Mesothelial cell of epicardium (in vitro differentiated cells): Measurements from ENCODE around the gene ACTN3. TPM values are rescaled to one million over a fixed set of nuclear protein-coding genes. Genes with fewer than 3 reads are reported as not detected.

ENCODE experiments used
- DNase-seq, 2 experiments: peaks; one replicate each; pipeline ENCODE4 v3.0.0; 2021; ENCODE audit warnings: low spot score in 2 of 2; ENCODE audit not compliant: unreplicated experiment in 2 of 2
- H3K27ac Mint-ChIP-seq: 2 replicates; pipeline ENCODE4 v1.8.0; 2021; ENCODE audit warnings: mixed read lengths
- H3K27me3 Mint-ChIP-seq: 2 replicates; pipeline ENCODE4 v1.8.0; 2021; ENCODE audit warnings: low read depth, mixed read lengths
- H3K36me3 Mint-ChIP-seq: 2 replicates; pipeline ENCODE4 v1.8.0; 2021; ENCODE audit warnings: mixed read lengths
- H3K4me1 Mint-ChIP-seq: 2 replicates; pipeline ENCODE4 v1.8.0; 2021; ENCODE audit warnings: mixed read lengths
- H3K4me3 Mint-ChIP-seq: 2 replicates; pipeline ENCODE4 v1.8.0; 2021; ENCODE audit warnings: mild to moderate bottlenecking, moderate library complexity, mixed read lengths
- H3K9me3 Mint-ChIP-seq: 2 replicates; pipeline ENCODE4 v1.8.0; 2021; ENCODE audit warnings: mixed read lengths
- total RNA-seq: library from RNA; stranded (reverse); gene quantifications from 3 replicates; pipeline ENCODE4 v1.2.1, GENCODE V29; 2021
- TF ChIP-seq, protein P1 (sequence below): fragments of 200-600 bp; sonication (generic); IDR thresholded peaks from one replicate; pipeline ENCODE4 v1.5.0; 2021; ENCODE audit warnings: antibody characterized with exemption; ENCODE audit not compliant: unreplicated experiment

Gene ACTN3
- total RNA-seq, 1 donor from 2014 or later = 0.13 TPM

DNA sequence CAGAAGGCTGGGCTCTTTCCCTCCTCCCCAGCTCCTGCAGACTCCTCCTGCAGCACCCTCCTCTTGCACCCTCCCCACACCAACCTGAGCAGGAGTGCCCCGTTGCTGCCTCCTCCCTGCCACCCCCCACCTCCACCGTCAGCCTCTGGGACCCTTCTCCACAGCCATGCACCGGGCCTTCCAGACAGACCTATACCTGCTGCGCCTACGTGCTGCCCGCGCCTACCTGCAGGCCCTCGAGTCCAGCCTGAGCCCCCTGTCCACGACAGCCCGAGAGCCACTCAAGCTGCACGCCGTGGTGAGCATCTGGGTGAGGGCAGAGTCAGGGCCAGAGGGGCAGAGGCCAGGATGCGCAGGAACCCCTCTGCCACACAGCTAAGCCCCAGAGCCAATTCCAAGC lies 17.0 kb upstream of the ACTN3 start:
- H3K27ac Mint-ChIP-seq = no peak overlapping the region
- H3K4me3 Mint-ChIP-seq = no peak overlapping the region
- no peaks in the 10 kb centered on the region for H3K27me3 Mint-ChIP-seq
- peaks cover 12% of the 10 kb centered on the region for H3K36me3 Mint-ChIP-seq
- H3K9me3 Mint-ChIP-seq = no peaks in the 10 kb centered on the region
- no peak for DNase-seq
- H3K4me1 Mint-ChIP-seq = no peaks in the 10 kb centered on the region
- TF ChIP-seq, protein P1, sequence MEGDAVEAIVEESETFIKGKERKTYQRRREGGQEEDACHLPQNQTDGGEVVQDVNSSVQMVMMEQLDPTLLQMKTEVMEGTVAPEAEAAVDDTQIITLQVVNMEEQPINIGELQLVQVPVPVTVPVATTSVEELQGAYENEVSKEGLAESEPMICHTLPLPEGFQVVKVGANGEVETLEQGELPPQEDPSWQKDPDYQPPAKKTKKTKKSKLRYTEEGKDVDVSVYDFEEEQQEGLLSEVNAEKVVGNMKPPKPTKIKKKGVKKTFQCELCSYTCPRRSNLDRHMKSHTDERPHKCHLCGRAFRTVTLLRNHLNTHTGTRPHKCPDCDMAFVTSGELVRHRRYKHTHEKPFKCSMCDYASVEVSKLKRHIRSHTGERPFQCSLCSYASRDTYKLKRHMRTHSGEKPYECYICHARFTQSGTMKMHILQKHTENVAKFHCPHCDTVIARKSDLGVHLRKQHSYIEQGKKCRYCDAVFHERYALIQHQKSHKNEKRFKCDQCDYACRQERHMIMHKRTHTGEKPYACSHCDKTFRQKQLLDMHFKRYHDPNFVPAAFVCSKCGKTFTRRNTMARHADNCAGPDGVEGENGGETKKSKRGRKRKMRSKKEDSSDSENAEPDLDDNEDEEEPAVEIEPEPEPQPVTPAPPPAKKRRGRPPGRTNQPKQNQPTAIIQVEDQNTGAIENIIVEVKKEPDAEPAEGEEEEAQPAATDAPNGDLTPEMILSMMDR = no peak

- H3K4me3 Mint-ChIP-seq = no peak overlapping the region
- H3K9me3 Mint-ChIP-seq = no peaks in the 10 kb centered on the region
- TF ChIP-seq, protein P1 = no peak
- DNase-seq = no peak
- H3K4me1 Mint-ChIP-seq = no peaks in the 10 kb centered on the region
- H3K36me3 Mint-ChIP-seq = peaks cover 16% of the 10 kb centered on the region
- no peak overlapping the region for H3K27ac Mint-ChIP-seq
- H3K27me3 Mint-ChIP-seq = no peaks in the 10 kb centered on the region
Observed at GRCh38 chr11:66530927-66531709, 15.6 kb upstream of the ACTN3 start.

GRCh38 chr11:66531841-66532240 lies 14.9 kb upstream of the ACTN3 start:
- Mint-ChIP-seq H3K27me3 (no peaks in the 10 kb centered on the region), H3K4me3 (no peak overlapping the region)
- TF ChIP-seq, protein P1 = no peak

GRCh38 chr11:66532784-66533183 lies 13.9 kb upstream of the ACTN3 start:
- TF ChIP-seq, protein P1 = no peak
- Mint-ChIP-seq H3K4me3 (no peak overlapping the region), H3K27me3 (no peaks in the 10 kb centered on the region), H3K4me1 (no peaks in the 10 kb centered on the region), H3K36me3 (peaks cover 18% of the 10 kb centered on the region), H3K9me3 (no peaks in the 10 kb centered on the region), H3K27ac (no peak overlapping the region)
- DNase-seq = no peak

More at GRCh38 chr11:66531841-66532240, 14.9 kb upstream of the ACTN3 start:
- Mint-ChIP-seq H3K27ac (no peak overlapping the region), H3K4me1 (no peaks in the 10 kb centered on the region), H3K36me3 (peaks cover 15% of the 10 kb centered on the region), H3K9me3 (no peaks in the 10 kb centered on the region)
- DNase-seq = no peak

GRCh38 chr11:66539170-66539869 lies 7.4 kb upstream of the ACTN3 start:
- no peak overlapping the region for H3K27ac Mint-ChIP-seq
- H3K4me1 Mint-ChIP-seq = peaks cover 5% of the 10 kb centered on the region
- H3K27me3 Mint-ChIP-seq = no peaks in the 10 kb centered on the region
- peaks cover 33% of the 10 kb centered on the region for H3K36me3 Mint-ChIP-seq
- H3K9me3 Mint-ChIP-seq = no peaks in the 10 kb centered on the region
- DNase-seq = no peak
- TF ChIP-seq, protein P1 = no peak
- no peak overlapping the region for H3K4me3 Mint-ChIP-seq
